Measurements from ENCODE around the gene MOB3C. TPM values are rescaled to one million over a fixed set of nuclear protein-coding genes. Genes with fewer than 3 reads are reported as not detected.
"Not testable (repeated sequence)": the region's sequence is repeated elsewhere in the genome, so short reads cannot be mapped to it uniquely, and the experiment has no call there.

The MOB3C gene
- total RNA-seq: 10 to 100 TPM; 19.5 to 27.0 (median 24.4) TPM

GRCh38 chr1:46616277-46617107, at the start of gene MOB3C:
MOB3C (minus strand) TSS chr1:46616811; CDS start chr1:46613321, 3,490 bp downstream.
- Histone ChIP-seq H3K4me1 (peaks cover 52 to 56% (median 53%) of the 10 kb centered on the region in 4 donors), H3K9me3 (no peaks in the 10 kb centered on the region), H3K27me3 (no peaks in the 10 kb centered on the region), H3K4me3 (peak within 1 kb of the TSS; percentile 83 to 99 (median 86)), H3K36me3 (peaks cover 0 to 15% (median 10%) of the 10 kb centered on the region in 4 donors), H3K27ac (replicated peaks in 1 of 4) (peak within 1 kb of the TSS; percentile 94 to 97 (median 95))
- DNase-seq (ENCODE audit: extremely low spot score): peak; percentile 97
- 0% methylated on average over 19 of the region's 62 CpGs for WGBS
- TF ChIP-seq EP300 (IDR thresholded peaks at IDR 0.05) (no peak), POLR2A (IDR thresholded peaks at IDR 0.05; ENCODE audit: low read depth) (peak; percentile 70), POLR2AphosphoS5 (IDR thresholded peaks at IDR 0.05) (peak; percentile 75 to 82), CTCF (IDR thresholded peaks at IDR 0.05) (peak in 1 of 3 experiments; percentile 5)
- intact Hi-C loops (cut with DNase I): loop anchor here (5.0 kb wide), 1 partner anchor 51 kb away; the partner anchor contains the start of gene ATPAF1

- TF ChIP-seq POLR2A (IDR thresholded peaks at IDR 0.05; ENCODE audit: low read depth) (no peak), POLR2AphosphoS5 (IDR thresholded peaks at IDR 0.05) (no peak), CTCF (IDR thresholded peaks at IDR 0.05) (no peak), EP300 (IDR thresholded peaks at IDR 0.05) (no peak)
- Histone ChIP-seq H3K4me1 (peaks cover 13 to 44% (median 35%) of the 10 kb centered on the region in 4 donors), H3K27me3 (no peaks in the 10 kb centered on the region), H3K36me3 (peaks cover 3 to 37% (median 18%) of the 10 kb centered on the region in 4 donors), H3K4me3 (no peak overlapping the region), H3K9me3 (no peaks in the 10 kb centered on the region), H3K27ac (replicated peaks in 1 of 4) (no peak overlapping the region)
- intact Hi-C loops (cut with DNase I): loop anchor here (5.0 kb wide), 1 partner anchor 49 kb away; the partner anchor contains the start of gene MOB3C
- 74% methylated on average over 2 of the region's 2 CpGs for WGBS
- DNase-seq (ENCODE audit: extremely low spot score): no peak
Observed at GRCh38 chr1:46665983-46666382, 49.4 kb upstream of the MOB3C start.

- Histone ChIP-seq H3K4me1 (peaks cover 13 to 36% (median 30%) of the 10 kb centered on the region in 4 donors), H3K36me3 (peaks cover 3 to 62% (median 35%) of the 10 kb centered on the region in 4 donors)
- intact Hi-C loops (cut with DNase I); H3K27ac ChIP-seq (replicated peaks in 1 of 4); H3K9me3 ChIP-seq; H3K27me3 ChIP-seq; H3K4me3 ChIP-seq; DNase-seq (ENCODE audit: extremely low spot score): not testable (repeated sequence)
- WGBS: 92% methylated on average over 4 of the region's 5 CpGs
Observed at GRCh38 chr1:46662919-46663318, 46.3 kb upstream of the MOB3C start.

- DNase-seq (ENCODE audit: extremely low spot score); H3K27me3 ChIP-seq; H3K27ac ChIP-seq (replicated peaks in 1 of 4); H3K4me3 ChIP-seq; H3K9me3 ChIP-seq; intact Hi-C loops (cut with DNase I): not testable (repeated sequence)
- 96% methylated on average over 5 of the region's 5 CpGs for WGBS
- Histone ChIP-seq H3K4me1 (peaks cover 0 to 23% (median 18%) of the 10 kb centered on the region in 4 donors), H3K36me3 (peaks cover 3 to 84% (median 50%) of the 10 kb centered on the region in 4 donors)
Observed at GRCh38 chr1:46660116-46660515, 43.5 kb upstream of the MOB3C start.

- Histone ChIP-seq H3K4me3 (no peak overlapping the region), H3K4me1 (peaks cover 0 to 17% (median 14%) of the 10 kb centered on the region in 4 donors), H3K27ac (replicated peaks in 1 of 4) (no peak overlapping the region), H3K36me3 (peaks cover 2 to 83% (median 50%) of the 10 kb centered on the region in 4 donors), H3K9me3 (no peaks in the 10 kb centered on the region), H3K27me3 (no peaks in the 10 kb centered on the region)
- intact Hi-C loops (cut with DNase I): no loop called here
- WGBS: 64% methylated on average over 2 of the region's 2 CpGs
- TF ChIP-seq CTCF (IDR thresholded peaks at IDR 0.05): no peak
- TF ChIP-seq EP300 (IDR thresholded peaks at IDR 0.05): no peak
- TF ChIP-seq POLR2A (IDR thresholded peaks at IDR 0.05; ENCODE audit: low read depth): no peak
- no peak for TF ChIP-seq POLR2AphosphoS5 (IDR thresholded peaks at IDR 0.05)
- DNase-seq (ENCODE audit: extremely low spot score): no peak
Observed at GRCh38 chr1:46659307-46659870, 42.8 kb upstream of the MOB3C start.

Data from esophagus muscularis mucosa (tissue), 4 donors.